ENCODE measurements around the gene TELO2. TPM values are rescaled to one million over a fixed set of nuclear protein-coding genes. Genes with fewer than 3 reads are reported as not detected.

Gene TELO2
- total and polyA plus RNA-seq, 4 donors = 12.9 to 19.3 (median 16.2) TPM

DNA sequence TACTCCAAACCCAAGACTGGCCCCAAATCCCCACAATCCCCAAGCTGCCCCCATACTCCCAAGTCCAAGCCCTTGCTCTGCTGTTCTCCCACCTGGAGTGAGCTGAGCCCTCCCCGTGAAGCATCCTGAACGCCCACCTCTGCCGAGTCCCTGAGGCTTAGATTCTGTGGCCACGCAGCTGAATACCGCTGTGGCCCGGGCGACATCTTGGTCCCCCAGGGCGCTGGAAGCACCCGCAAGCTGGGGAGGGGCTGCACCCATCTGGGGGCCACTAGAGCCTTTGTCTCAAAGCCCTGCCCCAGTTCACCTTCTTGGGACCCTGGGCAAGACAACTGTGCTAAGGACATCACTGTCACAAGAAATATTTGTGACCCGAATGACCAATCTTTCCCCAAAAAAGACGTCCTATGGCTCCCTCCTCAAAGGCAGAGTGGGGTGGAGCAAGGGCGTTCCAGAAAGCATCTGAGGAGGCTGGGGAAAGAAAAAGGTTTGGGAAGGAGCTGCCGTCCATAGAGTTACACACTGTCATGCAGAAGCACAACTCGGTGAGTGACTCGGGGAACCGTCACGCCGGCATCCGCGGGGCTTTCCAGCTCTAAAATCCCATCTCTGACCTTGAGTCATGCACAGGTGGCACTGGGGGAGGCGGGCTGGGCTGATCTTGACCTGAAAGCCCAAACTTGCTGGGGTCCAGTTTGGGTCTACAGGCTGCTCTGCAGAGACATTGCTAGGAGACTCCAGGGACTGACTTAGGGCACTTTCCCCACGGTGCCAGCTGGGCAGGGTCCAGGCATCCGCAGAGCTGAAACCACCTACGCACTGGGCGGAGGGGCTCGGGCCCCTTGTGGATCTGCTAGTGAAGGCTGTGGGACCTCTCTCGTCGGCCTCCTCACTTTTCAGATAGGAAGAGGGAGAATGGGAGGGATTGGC, 11.0 kb upstream of the TELO2 start:
- DNase-seq (ENCODE audit: low spot score) = no peak
- H3K27ac ChIP-seq (ENCODE audit: low read depth in 1 of 2, low read length in 2 of 2) = no peak overlapping the region
- H3K27me3 ChIP-seq (ENCODE audit: control insufficient read depth in 4 of 4, insufficient read depth in 4 of 4, low read length in 3 of 4) = no peaks in the 10 kb centered on the region
- no peaks in the 10 kb centered on the region for H3K36me3 ChIP-seq (ENCODE audit: control insufficient read depth in 4 of 4, insufficient read depth in 3 of 4, low read depth in 1 of 4, low read length in 3 of 4)
- no peak overlapping the region for H3K9ac ChIP-seq (ENCODE audit: low read depth in 1 of 2, low read length in 2 of 2)
- peaks cover 0 to 1% (median 0%) of the 10 kb centered on the region in 4 donors for H3K9me3 ChIP-seq (ENCODE audit: control insufficient read depth in 4 of 4, low read length in 3 of 4)
- TF ChIP-seq ZBTB33 (IDR thresholded peaks at IDR 0.05) (no peak), JUND (IDR thresholded peaks at IDR 0.05) (no peak), HNF4G (IDR thresholded peaks at IDR 0.05) (no peak), FOXA2 (IDR thresholded peaks at IDR 0.05) (no peak), YY1 (IDR thresholded peaks at IDR 0.05) (no peak), RXRA (IDR thresholded peaks at IDR 0.05) (no peak), SP1 (IDR thresholded peaks at IDR 0.05) (no peak), GABPA (IDR thresholded peaks at IDR 0.05 in 1 of 2, conservative IDR thresholded peaks at IDR 0.05 in 1 of 2) (no peak), HNF4A (conservative IDR thresholded peaks at IDR 0.05) (no peak), EGR1 (IDR thresholded peaks at IDR 0.05; ENCODE audit: low read depth in 2 of 2) (no peak), NR2F2 (IDR thresholded peaks at IDR 0.05) (no peak), TAF1 (conservative IDR thresholded peaks at IDR 0.05) (no peak), FOXA1 (IDR thresholded peaks at IDR 0.05) (no peak), RAD21 (IDR thresholded peaks at IDR 0.05) (no peak)
- TF ChIP-seq, protein P1, sequence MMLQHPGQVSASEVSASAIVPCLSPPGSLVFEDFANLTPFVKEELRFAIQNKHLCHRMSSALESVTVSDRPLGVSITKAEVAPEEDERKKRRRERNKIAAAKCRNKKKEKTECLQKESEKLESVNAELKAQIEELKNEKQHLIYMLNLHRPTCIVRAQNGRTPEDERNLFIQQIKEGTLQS (IDR thresholded peaks at IDR 0.05) = no peak
- TF ChIP-seq, protein P2, sequence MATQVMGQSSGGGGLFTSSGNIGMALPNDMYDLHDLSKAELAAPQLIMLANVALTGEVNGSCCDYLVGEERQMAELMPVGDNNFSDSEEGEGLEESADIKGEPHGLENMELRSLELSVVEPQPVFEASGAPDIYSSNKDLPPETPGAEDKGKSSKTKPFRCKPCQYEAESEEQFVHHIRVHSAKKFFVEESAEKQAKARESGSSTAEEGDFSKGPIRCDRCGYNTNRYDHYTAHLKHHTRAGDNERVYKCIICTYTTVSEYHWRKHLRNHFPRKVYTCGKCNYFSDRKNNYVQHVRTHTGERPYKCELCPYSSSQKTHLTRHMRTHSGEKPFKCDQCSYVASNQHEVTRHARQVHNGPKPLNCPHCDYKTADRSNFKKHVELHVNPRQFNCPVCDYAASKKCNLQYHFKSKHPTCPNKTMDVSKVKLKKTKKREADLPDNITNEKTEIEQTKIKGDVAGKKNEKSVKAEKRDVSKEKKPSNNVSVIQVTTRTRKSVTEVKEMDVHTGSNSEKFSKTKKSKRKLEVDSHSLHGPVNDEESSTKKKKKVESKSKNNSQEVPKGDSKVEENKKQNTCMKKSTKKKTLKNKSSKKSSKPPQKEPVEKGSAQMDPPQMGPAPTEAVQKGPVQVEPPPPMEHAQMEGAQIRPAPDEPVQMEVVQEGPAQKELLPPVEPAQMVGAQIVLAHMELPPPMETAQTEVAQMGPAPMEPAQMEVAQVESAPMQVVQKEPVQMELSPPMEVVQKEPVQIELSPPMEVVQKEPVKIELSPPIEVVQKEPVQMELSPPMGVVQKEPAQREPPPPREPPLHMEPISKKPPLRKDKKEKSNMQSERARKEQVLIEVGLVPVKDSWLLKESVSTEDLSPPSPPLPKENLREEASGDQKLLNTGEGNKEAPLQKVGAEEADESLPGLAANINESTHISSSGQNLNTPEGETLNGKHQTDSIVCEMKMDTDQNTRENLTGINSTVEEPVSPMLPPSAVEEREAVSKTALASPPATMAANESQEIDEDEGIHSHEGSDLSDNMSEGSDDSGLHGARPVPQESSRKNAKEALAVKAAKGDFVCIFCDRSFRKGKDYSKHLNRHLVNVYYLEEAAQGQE (IDR thresholded peaks at IDR 0.05) = no peak
- TF ChIP-seq, protein P3, sequence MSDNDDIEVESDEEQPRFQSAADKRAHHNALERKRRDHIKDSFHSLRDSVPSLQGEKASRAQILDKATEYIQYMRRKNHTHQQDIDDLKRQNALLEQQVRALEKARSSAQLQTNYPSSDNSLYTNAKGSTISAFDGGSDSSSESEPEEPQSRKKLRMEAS (IDR thresholded peaks at IDR 0.05) = no peak
- TF ChIP-seq, protein P4, sequence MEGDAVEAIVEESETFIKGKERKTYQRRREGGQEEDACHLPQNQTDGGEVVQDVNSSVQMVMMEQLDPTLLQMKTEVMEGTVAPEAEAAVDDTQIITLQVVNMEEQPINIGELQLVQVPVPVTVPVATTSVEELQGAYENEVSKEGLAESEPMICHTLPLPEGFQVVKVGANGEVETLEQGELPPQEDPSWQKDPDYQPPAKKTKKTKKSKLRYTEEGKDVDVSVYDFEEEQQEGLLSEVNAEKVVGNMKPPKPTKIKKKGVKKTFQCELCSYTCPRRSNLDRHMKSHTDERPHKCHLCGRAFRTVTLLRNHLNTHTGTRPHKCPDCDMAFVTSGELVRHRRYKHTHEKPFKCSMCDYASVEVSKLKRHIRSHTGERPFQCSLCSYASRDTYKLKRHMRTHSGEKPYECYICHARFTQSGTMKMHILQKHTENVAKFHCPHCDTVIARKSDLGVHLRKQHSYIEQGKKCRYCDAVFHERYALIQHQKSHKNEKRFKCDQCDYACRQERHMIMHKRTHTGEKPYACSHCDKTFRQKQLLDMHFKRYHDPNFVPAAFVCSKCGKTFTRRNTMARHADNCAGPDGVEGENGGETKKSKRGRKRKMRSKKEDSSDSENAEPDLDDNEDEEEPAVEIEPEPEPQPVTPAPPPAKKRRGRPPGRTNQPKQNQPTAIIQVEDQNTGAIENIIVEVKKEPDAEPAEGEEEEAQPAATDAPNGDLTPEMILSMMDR (IDR thresholded peaks at IDR 0.05; ENCODE audit: low read depth, low read length, missing input control) = no peak
- H3K4me3 ChIP-seq (ENCODE audit: low read depth in 1 of 3, low read length in 3 of 3) = no peak overlapping the region
- 85% methylated on average over 28 of the region's 28 CpGs for WGBS
- H3K4me1 ChIP-seq (ENCODE audit: control insufficient read depth in 4 of 4, insufficient read depth in 4 of 4, low read length in 3 of 4) = no peaks in the 10 kb centered on the region
